Lower leg skin (tissue), 4 donors: ENCODE data around the gene PRC1. TPM values are rescaled to one million over a fixed set of nuclear protein-coding genes. Genes with fewer than 3 reads are reported as not detected.

Experiments used
- DNase-seq, 2 donors: peaks; one replicate each; pipeline ENCODE4 v3.0.0-alpha.2; 2019; ENCODE audit warnings: low spot score in 2 of 2
- H3K4me3 ChIP-seq: fragments of 200-600 bp; sonication (generic); 2 replicates; pipeline ENCODE4 v1.5.1; 2017; ENCODE audit warnings: mild to moderate bottlenecking, low read depth; ENCODE audit not compliant: poor library complexity, severe bottlenecking
- CTCF ChIP-seq, 3 donors: fragments of 450-650 bp; IDR thresholded peaks; one replicate each; pipeline ENCODE4 v1.5.1; 2016; ENCODE audit warnings: antibody characterized with exemption in 3 of 3, mild to moderate bottlenecking in 3 of 3, moderate library complexity in 2 of 3
- POLR2A ChIP-seq, 2 donors: fragments of 450-650 bp; IDR thresholded peaks; one replicate each; pipeline ENCODE4 v1.6.1; 2016 to 2017; ENCODE audit warnings: antibody characterized with exemption in 2 of 2, mild to moderate bottlenecking in 1 of 2, moderate library complexity in 1 of 2
- WGBS, 2 donors: methylation state at CpG; one replicate each; pipeline ENCODE4 v1.1.5; 2018; 5-methylcytosine and 5-hydroxymethylcytosine counted together
- intact Hi-C: fragments of 100-400 bp; cut with DNase I; formaldehyde crosslinking; loops from one replicate; pipeline ENCODE4 v1.15.0; 2023; ENCODE audit warnings: low total_unique reads
- total RNA-seq, 4 donors: library from RNA; depleted of rRNA; stranded (reverse); fragments of >200 nt; gene quantifications; one replicate each; pipeline ENCODE4 v1.1.0, GENCODE V29; 2016

PRC1 gene
- total RNA-seq, 4 donors from 2014 or later, result 16.3 to 24.4 (median 19.5) TPM

- intact Hi-C loops, result loop anchor here (5.0 to 10.0 kb wide), 3 partner anchors 37 to 320 kb away; partner anchors contain the start of gene PRC1
- DNase-seq, result peak; percentile 96 to 99
- peak within 1 kb of the TSS; percentile 78 for H3K4me3 ChIP-seq
- 1 to 7% methylated on average over 25 to 34 of the region's 69 CpGs for WGBS, 2 donors
- TF ChIP-seq POLR2A (IDR thresholded peaks at IDR 0.05) (peak in 1 of 2 donors; percentile 28), CTCF (IDR thresholded peaks at IDR 0.05) (no peak)
These were observed 39.4 kb downstream of the PRC1 start, which contains the start of gene RCCD1 for GRCh38 chr15:90954712-90955623. RCCD1 (plus strand) TSS chr15:90954884; CDS start chr15:90956735, 1,851 bp downstream.

GRCh38 chr15:90953947-90954711 is 40.2 kb downstream of the PRC1 start:
- WGBS, 2 donors, result 65% methylated on average over 16 of the region's 16 CpGs
- no peak overlapping the region for H3K4me3 ChIP-seq
- intact Hi-C loops, result loop anchor here (10.0 kb wide), 1 partner anchor 321 kb away; no protein-coding TSS in a partner anchor
- TF ChIP-seq CTCF (IDR thresholded peaks at IDR 0.05), result no peak
- TF ChIP-seq POLR2A (IDR thresholded peaks at IDR 0.05), result no peak
- DNase-seq, result no peak

- H3K4me3 ChIP-seq, result no peak overlapping the region
- no peak for TF ChIP-seq CTCF (IDR thresholded peaks at IDR 0.05)
- TF ChIP-seq POLR2A (IDR thresholded peaks at IDR 0.05), result no peak
- intact Hi-C loops, result loop anchor here (10.0 kb wide), 1 partner anchor 322 kb away; no protein-coding TSS in a partner anchor
- no peak for DNase-seq
- 94% methylated on average over 14 of the region's 14 CpGs for WGBS, 2 donors
These were observed 41.2 kb downstream of the PRC1 start for GRCh38 chr15:90952901-90953677.

GRCh38 chr15:90950676-90951075 is 43.7 kb downstream of the PRC1 start:
- WGBS, 2 donors, result 99 to 100% methylated on average over 6 of the region's 6 CpGs
- no peak for DNase-seq
- TF ChIP-seq CTCF (IDR thresholded peaks at IDR 0.05) (no peak), POLR2A (IDR thresholded peaks at IDR 0.05) (no peak)
- H3K4me3 ChIP-seq, result no peak overlapping the region
- intact Hi-C loops, result loop anchor here (10.0 kb wide), 1 partner anchor 324 kb away; no protein-coding TSS in a partner anchor
